Spinal cord (tissue), 10 donors: ENCODE data around the gene CDC42EP2. TPM values are rescaled to one million over a fixed set of nuclear protein-coding genes. Genes with fewer than 3 reads are reported as not detected.

Source experiments
- DNase-seq, 6 donors: peaks; one replicate each; pipeline versions ENCODE4 v3.0.0 to v3.0.0-alpha.2; 2013 to 2015; ENCODE audit warnings: low spot score in 6 of 6, low read depth in 4 of 6
- H3K27ac ChIP-seq: one replicate; pipeline ENCODE4 v1.5.1; 2013; ENCODE audit warnings: low read depth, low read length, control low read depth
- H3K27me3 ChIP-seq: one replicate; pipeline ENCODE4 v1.6.1; 2013; ENCODE audit warnings: low read length; ENCODE audit not compliant: control insufficient read depth, insufficient read depth
- H3K36me3 ChIP-seq: one replicate; pipeline ENCODE4 v1.6.1; 2013; ENCODE audit warnings: low read length; ENCODE audit not compliant: control insufficient read depth, insufficient read depth
- H3K4me1 ChIP-seq: one replicate; pipeline ENCODE4 v1.6.1; 2013; ENCODE audit warnings: low read length; ENCODE audit not compliant: control insufficient read depth, insufficient read depth
- H3K4me3 ChIP-seq: one replicate; pipeline ENCODE4 v1.5.1; 2013; ENCODE audit warnings: low read depth, low read length, control low read depth
- H3K9me3 ChIP-seq: one replicate; pipeline ENCODE4 v1.6.1; 2013; ENCODE audit warnings: low read length; ENCODE audit not compliant: control insufficient read depth, insufficient read depth
- WGBS: methylation state at CpG from one replicate; pipeline ENCODE4 v1.1.5; 2013; ENCODE audit warnings: missing lambda C conversion rate; ENCODE audit not compliant: insufficient coverage; 5-methylcytosine and 5-hydroxymethylcytosine counted together
- polyA plus RNA-seq, 2 donors: library from polyadenylated mRNA; unstranded; fragments of 120-200 nt; gene quantifications; one replicate each; pipeline ENCODE4 v1.2.1, GENCODE V29; 2013; ENCODE audit not compliant: insufficient read length in 2 of 2
- total RNA-seq, 2 donors: library from RNA; depleted of rRNA in 1 of 2; stranded (reverse); fragments of 120-200 nt in 1 of 2; fragments of >200 nt in 1 of 2; gene quantifications; one replicate each; pipeline versions ENCODE4 v1.2.3 to v1.2.4, GENCODE V29; 2013 to 2014
- donor health status: healthy.

Gene CDC42EP2
- total and polyA plus RNA-seq, 4 donors: 5.7 to 10.0 (median 7.1) TPM

DNA sequence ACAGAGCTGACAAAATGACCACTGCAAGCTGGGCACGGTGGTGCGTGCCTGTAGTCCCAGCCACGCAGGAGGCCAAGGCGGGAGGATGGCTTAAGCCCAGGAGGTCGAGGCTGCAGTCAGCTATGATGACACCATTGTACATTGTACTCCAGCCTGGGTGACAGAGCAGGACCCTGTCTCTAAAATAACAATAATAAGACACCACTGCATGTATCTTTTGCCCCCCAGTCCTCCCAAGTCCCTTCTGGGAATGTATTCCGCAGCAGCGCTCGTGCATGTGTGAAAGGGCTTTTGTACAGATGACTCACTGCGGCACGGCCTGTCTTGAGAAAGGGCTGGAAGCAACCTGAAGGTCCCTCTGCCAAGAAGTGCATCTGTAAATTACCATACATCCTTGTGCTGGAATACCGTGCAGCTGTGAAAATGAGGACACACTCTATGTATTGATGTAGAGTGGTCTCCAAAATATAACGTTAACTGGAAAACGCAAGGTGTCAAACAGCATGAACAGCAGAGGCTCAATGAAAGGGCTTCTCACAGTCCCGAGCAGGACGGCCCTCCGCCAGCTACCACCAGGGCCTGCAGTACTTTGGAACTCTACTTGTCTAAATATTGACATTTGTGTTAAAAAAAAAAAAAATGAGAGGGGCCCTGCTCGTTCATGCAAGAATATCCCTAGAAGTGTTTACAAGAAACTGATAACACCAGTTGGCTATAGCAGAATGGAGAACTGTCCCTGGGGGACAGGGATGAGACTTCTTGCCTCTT, 9.0 kb upstream of the CDC42EP2 start:
- peaks cover 40% of the 10 kb centered on the region for H3K4me1 ChIP-seq
- 73% methylated on average over 14 of the region's 17 CpGs for WGBS
- H3K9me3 ChIP-seq: no peaks in the 10 kb centered on the region
- peak overlapping the region; percentile 8 for H3K27ac ChIP-seq
- H3K4me3 ChIP-seq: no peak overlapping the region
- H3K27me3 ChIP-seq: no peaks in the 10 kb centered on the region
- peak in 1 of 6 donors; percentile 54 for DNase-seq
- H3K36me3 ChIP-seq: peaks cover 18% of the 10 kb centered on the region

DNA sequence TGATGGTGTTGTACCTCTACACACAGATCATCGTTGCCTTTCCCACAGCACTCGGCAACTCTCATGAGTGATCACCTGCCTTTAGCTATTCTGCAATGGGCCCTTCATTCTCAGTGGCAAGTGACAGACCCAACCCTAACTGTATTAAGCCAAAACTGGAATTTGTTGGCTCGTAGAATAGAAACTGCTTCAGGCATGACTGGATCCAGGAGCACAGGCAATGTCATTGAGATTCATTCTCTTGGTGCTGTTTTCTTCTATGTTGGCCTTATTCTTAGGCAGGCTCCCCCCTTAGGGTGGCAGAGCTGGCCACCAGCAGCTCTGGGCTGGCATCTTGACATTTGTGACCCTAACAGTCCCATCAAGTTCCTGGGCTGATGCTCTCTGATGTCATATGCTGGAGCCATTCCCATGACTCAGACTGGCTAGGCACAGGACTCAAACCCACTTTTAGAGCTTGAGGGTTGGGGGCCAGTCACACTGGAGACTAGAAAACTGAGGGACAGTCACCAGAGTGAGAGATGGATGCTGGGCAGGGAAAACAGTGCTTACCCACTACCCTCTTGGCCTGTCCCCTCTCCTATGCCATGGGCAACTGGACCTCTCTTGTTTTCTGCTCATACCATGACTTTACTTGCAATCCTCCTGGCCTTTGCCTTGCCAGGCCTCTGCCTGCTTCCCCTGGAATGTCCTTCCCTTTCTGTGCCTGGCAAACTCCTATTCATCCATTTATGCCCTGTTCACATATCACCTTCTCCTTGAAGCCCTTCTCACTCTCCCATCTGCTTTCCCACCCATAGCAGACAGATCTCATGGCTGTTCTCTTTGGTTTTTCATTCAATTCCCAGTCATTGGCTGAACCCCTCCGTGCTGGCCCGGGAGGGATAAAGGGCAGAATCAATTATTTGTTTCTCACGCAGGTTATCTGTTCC, 7.1 kb upstream of the CDC42EP2 start:
- H3K36me3 ChIP-seq: peaks cover 12% of the 10 kb centered on the region
- peaks cover 35% of the 10 kb centered on the region for H3K4me1 ChIP-seq
- H3K9me3 ChIP-seq: no peaks in the 10 kb centered on the region
- no peaks in the 10 kb centered on the region for H3K27me3 ChIP-seq
- no peak for DNase-seq
- no peak overlapping the region for H3K27ac ChIP-seq
- WGBS: 83% methylated on average over 5 of the region's 6 CpGs
- no peak overlapping the region for H3K4me3 ChIP-seq

DNA sequence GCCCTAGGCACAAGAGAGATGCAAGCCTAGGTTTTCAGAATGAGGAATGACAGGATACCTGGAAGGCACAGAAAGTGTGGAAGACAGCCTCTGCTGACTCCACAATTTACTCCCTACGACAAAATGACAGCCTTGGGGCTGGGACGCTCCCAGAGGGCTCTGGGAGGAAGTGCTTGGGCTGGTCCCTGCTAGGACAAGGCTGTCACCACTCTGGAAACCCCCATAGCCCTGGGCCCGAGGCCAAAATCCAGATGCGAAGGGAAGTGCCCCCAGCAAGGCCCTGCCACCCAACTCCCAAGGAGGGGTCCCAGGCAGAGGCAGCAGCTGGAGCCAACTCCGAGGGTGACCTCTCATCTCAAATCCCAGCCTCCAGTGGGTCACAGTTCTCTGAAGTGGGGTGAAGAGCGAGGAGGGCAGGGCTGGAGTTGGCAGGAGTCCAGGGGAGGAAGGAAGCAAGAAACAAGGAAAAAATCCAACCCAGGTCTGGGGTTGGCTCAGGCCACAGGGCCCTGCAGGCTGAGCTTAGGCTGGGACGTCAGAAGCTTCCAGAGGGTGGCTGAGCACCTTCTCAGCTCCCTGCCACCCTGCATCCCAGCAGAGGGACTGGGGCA, 6.3 kb upstream of the CDC42EP2 start:
- Histone ChIP-seq H3K27ac (no peak overlapping the region), H3K36me3 (peaks cover 10% of the 10 kb centered on the region), H3K9me3 (no peaks in the 10 kb centered on the region), H3K4me1 (peaks cover 36% of the 10 kb centered on the region), H3K27me3 (no peaks in the 10 kb centered on the region), H3K4me3 (no peak overlapping the region)
- 61% methylated on average over 3 of the region's 7 CpGs for WGBS
- DNase-seq: no peak

DNA sequence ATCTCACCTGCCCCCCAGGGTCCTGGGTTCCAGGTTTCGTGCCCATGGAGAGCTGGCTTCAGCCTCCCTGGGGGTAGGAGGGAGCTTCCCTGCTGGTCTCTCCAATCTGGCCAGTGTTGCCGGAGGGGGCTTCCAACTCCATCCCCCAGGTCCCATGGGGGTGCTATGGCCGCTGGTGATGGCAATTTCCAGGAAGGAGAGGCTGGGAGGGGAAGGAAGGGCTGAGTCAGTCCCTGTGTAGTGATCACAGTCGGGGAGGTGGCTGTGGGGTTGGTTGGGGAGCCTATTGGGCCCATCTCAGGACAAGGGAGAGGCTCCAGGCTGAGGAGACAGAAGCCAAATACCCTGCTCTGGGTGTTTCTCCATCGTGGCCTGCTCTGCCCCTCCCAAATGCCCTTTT, 5.7 kb upstream of the CDC42EP2 start:
- Histone ChIP-seq H3K9me3 (no peaks in the 10 kb centered on the region), H3K4me1 (peaks cover 42% of the 10 kb centered on the region), H3K27ac (no peak overlapping the region), H3K36me3 (peaks cover 8% of the 10 kb centered on the region), H3K27me3 (no peaks in the 10 kb centered on the region), H3K4me3 (no peak overlapping the region)
- WGBS: 50% methylated on average over 1 of the region's 5 CpGs
- DNase-seq: no peak

DNA sequence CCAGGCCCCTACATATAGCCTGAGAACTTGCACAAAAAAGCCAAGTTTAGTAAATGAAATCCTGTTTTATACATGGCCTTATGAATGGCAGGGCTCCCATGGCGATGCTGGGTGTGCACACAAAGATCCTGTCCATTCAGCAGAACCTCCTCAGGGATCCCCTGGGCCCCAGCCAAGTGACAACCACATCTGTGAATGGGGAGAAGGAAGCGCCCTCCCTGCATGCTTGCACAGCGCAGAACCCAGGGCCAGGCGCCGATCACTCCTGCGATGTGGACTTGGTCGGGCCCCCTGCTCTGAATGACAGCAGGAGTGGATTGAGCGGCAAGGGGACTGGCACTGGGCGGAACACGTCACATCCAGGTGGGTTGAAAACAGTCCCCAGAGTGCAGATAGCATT, 4.5 kb upstream of the CDC42EP2 start:
- DNase-seq: peak in 2 of 6 donors; percentile 57 to 61
- Histone ChIP-seq H3K27ac (no peak overlapping the region), H3K4me3 (no peak overlapping the region), H3K4me1 (peaks cover 49% of the 10 kb centered on the region), H3K9me3 (no peaks in the 10 kb centered on the region), H3K36me3 (peaks cover 2% of the 10 kb centered on the region), H3K27me3 (no peaks in the 10 kb centered on the region)
- 16% methylated on average over 10 of the region's 10 CpGs for WGBS

DNA sequence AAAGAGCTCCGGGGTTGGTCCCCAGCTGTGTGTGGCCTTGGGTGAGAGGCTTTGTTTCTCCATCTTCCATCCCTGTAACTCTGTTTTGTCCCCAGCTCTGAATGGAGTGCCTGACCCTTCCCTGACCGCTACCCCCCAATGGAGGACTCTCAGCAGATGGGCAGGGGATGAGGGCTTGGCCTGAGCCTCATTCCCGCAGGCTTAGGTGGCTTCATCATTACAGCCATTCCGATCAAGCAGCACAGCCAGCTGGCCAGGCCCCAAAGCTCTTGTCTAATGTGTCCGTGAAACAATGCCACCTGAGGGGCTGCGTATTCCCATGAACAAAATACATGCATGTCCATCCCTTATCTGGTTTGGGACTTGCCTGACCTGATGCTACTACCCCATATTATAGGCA, 3.9 kb upstream of the CDC42EP2 start:
- Histone ChIP-seq H3K36me3 (no peaks in the 10 kb centered on the region), H3K27ac (no peak overlapping the region), H3K4me1 (peaks cover 51% of the 10 kb centered on the region), H3K9me3 (no peaks in the 10 kb centered on the region), H3K4me3 (no peak overlapping the region), H3K27me3 (no peaks in the 10 kb centered on the region)
- 18% methylated on average over 2 of the region's 6 CpGs for WGBS
- DNase-seq: peak in 1 of 6 donors; percentile 49

DNA sequence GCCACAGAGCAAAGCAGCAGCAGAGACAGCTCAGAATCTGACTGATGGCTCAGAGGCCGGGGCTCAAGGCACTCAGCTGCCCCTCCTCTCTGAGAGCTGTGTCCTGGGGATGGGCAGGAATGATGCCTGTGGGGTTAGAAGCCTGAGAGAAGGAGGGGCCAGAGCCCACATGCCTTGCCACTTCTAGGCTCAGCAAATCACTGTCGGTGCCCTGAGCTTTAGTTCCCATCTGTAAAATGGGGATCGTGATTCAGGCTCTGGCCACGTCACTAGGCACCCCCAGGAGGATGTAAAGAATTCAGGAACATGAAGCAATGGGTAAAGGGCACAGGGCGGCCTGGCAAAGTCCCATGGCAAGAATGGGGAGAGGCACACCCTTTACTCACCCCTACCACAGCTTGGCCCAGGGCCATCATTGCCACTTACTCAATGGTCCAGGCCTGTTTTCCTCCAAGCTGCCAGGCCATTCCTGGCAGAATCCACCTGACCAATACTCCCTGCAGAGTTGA, 3.4 kb upstream of the CDC42EP2 start:
- no peaks in the 10 kb centered on the region for H3K9me3 ChIP-seq
- WGBS: 43% methylated on average over 4 of the region's 5 CpGs
- H3K27me3 ChIP-seq: no peaks in the 10 kb centered on the region
- DNase-seq: no peak
- no peak overlapping the region for H3K27ac ChIP-seq
- peaks cover 56% of the 10 kb centered on the region for H3K4me1 ChIP-seq
- no peak overlapping the region for H3K4me3 ChIP-seq
- H3K36me3 ChIP-seq: no peaks in the 10 kb centered on the region

DNA sequence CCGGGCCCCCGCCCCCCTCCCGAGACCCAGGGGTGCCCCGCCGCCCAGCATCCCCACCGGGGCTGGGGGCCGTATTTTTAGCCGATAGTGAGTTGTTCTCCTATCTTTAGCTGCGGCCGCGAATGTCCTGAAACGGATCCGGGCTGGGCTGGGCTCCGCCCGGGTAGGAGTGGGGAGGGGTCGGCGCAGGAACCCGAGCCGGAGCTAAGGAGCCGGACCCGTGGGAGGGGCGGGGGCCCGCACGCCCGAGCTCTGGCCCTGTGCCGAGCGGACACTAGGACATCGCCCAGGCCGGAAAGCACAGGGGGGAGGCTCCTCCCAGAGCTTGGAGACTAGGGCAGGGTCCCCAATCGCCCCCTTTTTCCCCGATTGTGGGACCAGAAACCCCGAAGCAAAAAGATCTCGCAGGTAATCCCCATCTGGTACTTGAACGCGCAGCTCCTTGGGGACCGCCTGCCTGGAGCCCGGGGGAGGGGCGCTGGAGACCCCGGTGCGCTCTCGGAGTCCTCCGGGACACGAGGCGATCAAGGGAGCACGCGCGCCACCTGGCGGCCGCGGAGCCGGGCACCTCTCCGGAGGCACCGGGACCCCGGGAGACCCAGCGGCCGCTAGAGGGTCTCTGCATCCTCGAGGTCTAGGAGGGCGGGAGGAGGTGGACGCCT, 669 bp downstream of the CDC42EP2 start:
- peak in 4 of 6 donors; percentile 61 to 94 (median 84) for DNase-seq
- H3K4me3 ChIP-seq: peak overlapping the region; percentile 80
- H3K4me1 ChIP-seq: peaks cover 54% of the 10 kb centered on the region
- no peaks in the 10 kb centered on the region for H3K36me3 ChIP-seq
- peak overlapping the region; percentile 79 for H3K27ac ChIP-seq
- under 1% methylated on average over 59 of the region's 59 CpGs for WGBS
- H3K27me3 ChIP-seq: no peaks in the 10 kb centered on the region
- H3K9me3 ChIP-seq: no peaks in the 10 kb centered on the region

DNA sequence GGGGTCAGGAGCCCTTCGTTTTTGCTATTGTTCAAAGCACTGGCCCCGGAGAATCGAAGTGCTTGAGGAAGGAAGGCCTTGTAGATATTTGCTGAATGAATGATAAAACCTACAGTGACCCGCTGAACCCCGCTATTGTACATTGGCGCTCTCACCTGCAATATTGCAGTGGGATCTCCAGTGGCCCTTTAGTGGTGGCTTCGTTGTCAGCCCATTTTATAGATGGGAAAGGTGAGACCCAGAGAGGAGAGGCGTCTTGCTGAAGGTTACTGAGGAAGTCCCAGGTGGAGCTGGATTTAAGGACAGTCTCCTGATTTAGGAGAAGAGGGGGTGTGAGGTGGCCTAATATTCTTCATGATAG, 1.2 kb downstream of the CDC42EP2 start:
- Histone ChIP-seq H3K36me3 (peaks cover 4% of the 10 kb centered on the region), H3K27me3 (no peaks in the 10 kb centered on the region)
- WGBS: 42% methylated on average over 6 of the region's 8 CpGs

More for the DNA sequence above, 1.2 kb downstream of the CDC42EP2 start:
- H3K27ac ChIP-seq: peak overlapping the region; percentile 64
- H3K9me3 ChIP-seq: no peaks in the 10 kb centered on the region
- H3K4me1 ChIP-seq: peaks cover 49% of the 10 kb centered on the region
- DNase-seq: no peak
- peak overlapping the region; percentile 80 for H3K4me3 ChIP-seq
